Kidney epithelial cell (primary cell): ENCODE measurements around the gene ECPAS. TPM values are rescaled to one million over a fixed set of nuclear protein-coding genes. Genes with fewer than 3 reads are reported as not detected.
A peak's percentile ranks its signal among the peaks of the same experiment; 100 is the strongest.

Source experiments
- DNase-seq: peaks from one replicate; pipeline ENCODE4 v3.0.0-alpha.2; 2010; ENCODE audit warnings: low read depth
- H3K27me3 ChIP-seq: 2 replicates; pipeline ENCODE4 v1.6.0; 2011; ENCODE audit warnings: low read length; ENCODE audit not compliant: control insufficient read depth, insufficient read depth
- H3K36me3 ChIP-seq: 2 replicates; pipeline ENCODE4 v1.5.1; 2011; ENCODE audit warnings: low read length; ENCODE audit not compliant: control insufficient read depth, insufficient read depth
- H3K4me3 ChIP-seq: 2 replicates; pipeline ENCODE4 v1.5.1; 2011; ENCODE audit warnings: low read depth, mild to moderate bottlenecking, control low read depth, low read length
- CTCF ChIP-seq: IDR thresholded peaks from 2 replicates; pipeline ENCODE4 v1.5.1; 2011; ENCODE audit warnings: mild to moderate bottlenecking, moderate library complexity, low read length, control low read depth, inconsistent platforms; ENCODE audit not compliant: insufficient read depth, poor library complexity, severe bottlenecking
- total RNA-seq: library from RNA; depleted of rRNA; stranded (reverse); fragments of >200 nt; gene quantifications from 2 replicates; pipeline ENCODE4 v1.2.3, GENCODE V29; 2015

The ECPAS gene
- total RNA-seq, 1 donor from 2014 or later: 67.0 TPM

GRCh38 chr9:111438541-111439235 is 45.5 kb downstream of the ECPAS start:
- H3K27me3 ChIP-seq: no peaks in the 10 kb centered on the region
- no peak for TF ChIP-seq CTCF
- DNase-seq: no peak
- no peak overlapping the region for H3K4me3 ChIP-seq
- peaks cover 2% of the 10 kb centered on the region for H3K36me3 ChIP-seq

- Histone ChIP-seq H3K36me3 (peaks cover 2% of the 10 kb centered on the region), H3K27me3 (no peaks in the 10 kb centered on the region), H3K4me3 (no peak overlapping the region)
- no peak for TF ChIP-seq CTCF
- no peak for DNase-seq
These were observed 47.6 kb downstream of the ECPAS start for GRCh38 chr9:111436571-111436970.

GRCh38 chr9:111433082-111433481 is 51.1 kb downstream of the ECPAS start:
- no peak for DNase-seq
- no peaks in the 10 kb centered on the region for H3K27me3 ChIP-seq
- H3K36me3 ChIP-seq: no peaks in the 10 kb centered on the region
- H3K4me3 ChIP-seq: no peak overlapping the region
- TF ChIP-seq CTCF: no peak

- no peak for DNase-seq
- no peaks in the 10 kb centered on the region for H3K36me3 ChIP-seq
- TF ChIP-seq CTCF: no peak
- no peak overlapping the region for H3K4me3 ChIP-seq
- H3K27me3 ChIP-seq: no peaks in the 10 kb centered on the region
These were observed 52.5 kb downstream of the ECPAS start for GRCh38 chr9:111431684-111432083.

GRCh38 chr9:111429175-111429574 is 55.0 kb downstream of the ECPAS start:
- H3K36me3 ChIP-seq: no peaks in the 10 kb centered on the region
- DNase-seq: no peak
- H3K4me3 ChIP-seq: no peak overlapping the region
- TF ChIP-seq CTCF: no peak
- H3K27me3 ChIP-seq: no peaks in the 10 kb centered on the region

GRCh38 chr9:111427186-111427585 is 57.0 kb downstream of the ECPAS start:
- no peak for TF ChIP-seq CTCF
- peak; percentile 7 for DNase-seq
- Histone ChIP-seq H3K27me3 (no peaks in the 10 kb centered on the region), H3K4me3 (no peak overlapping the region), H3K36me3 (no peaks in the 10 kb centered on the region)
